Mucosa of stomach (tissue), 1 donor: ENCODE data around the gene CFAP20DC.
"Not testable (repeated sequence)": the region's sequence is repeated elsewhere in the genome, so short reads cannot be mapped to it uniquely, and the experiment has no call there.

Experiments used
- H3K27me3 ChIP-seq: one replicate; pipeline ENCODE4 v1.7.0; 2013; ENCODE audit warnings: mild to moderate bottlenecking, low read length; ENCODE audit not compliant: control insufficient read depth, insufficient read depth
- H3K36me3 ChIP-seq: one replicate; pipeline ENCODE4 v1.7.0; 2013; ENCODE audit warnings: low read length; ENCODE audit not compliant: control insufficient read depth, insufficient read depth
- H3K4me1 ChIP-seq: one replicate; pipeline ENCODE4 v1.7.0; 2013; ENCODE audit warnings: mild to moderate bottlenecking, low read length; ENCODE audit not compliant: control insufficient read depth, insufficient read depth
- H3K4me3 ChIP-seq: one replicate; pipeline ENCODE4 v1.7.0; 2013; ENCODE audit warnings: low read length
- H3K9ac ChIP-seq: one replicate; pipeline ENCODE4 v1.7.0; 2013; ENCODE audit warnings: mild to moderate bottlenecking, low read length, moderate library complexity
- H3K9me3 ChIP-seq: one replicate; pipeline ENCODE4 v1.7.0; 2013; ENCODE audit warnings: mild to moderate bottlenecking, low read length, moderate library complexity; ENCODE audit not compliant: control insufficient read depth
- donor health status: Pancreatic carcinoma.

Gene CFAP20DC

DNA sequence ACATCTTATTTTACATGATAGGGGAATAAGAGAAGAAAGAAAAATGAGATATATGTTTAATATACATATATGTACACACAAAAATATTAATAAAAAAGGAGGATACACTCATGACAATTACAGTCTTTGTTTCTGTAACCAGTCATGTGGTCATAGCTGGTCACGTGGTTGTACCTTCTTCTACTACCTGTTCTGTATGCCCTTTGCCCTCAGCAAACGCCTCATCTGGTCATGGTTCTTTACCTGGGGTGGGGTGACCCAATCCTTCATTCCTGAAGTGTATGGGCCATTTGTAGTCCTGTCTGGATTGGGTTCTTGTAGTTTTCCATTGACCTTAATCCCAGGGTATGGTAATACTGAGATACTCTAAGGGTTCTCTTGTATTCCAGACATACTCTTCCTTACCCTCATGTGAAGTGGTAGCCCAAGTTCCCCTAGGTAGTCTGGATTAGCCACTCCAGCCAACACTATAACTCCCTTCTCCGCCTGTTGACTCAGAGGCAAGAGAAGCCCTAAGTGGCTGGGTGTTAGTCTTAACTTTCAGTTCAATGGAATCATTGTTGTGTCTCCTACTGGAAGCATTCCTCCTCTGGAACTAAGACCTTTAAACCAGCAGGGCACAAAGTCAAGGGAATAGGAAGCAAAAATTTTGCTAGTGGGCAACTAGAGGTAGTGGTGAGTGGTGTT, 336.0 kb downstream of the CFAP20DC start:
- Histone ChIP-seq H3K4me1 (no peaks in the 10 kb centered on the region), H3K9ac (no peak overlapping the region), H3K4me3 (no peak overlapping the region), H3K27me3 (no peaks in the 10 kb centered on the region), H3K9me3 (no peaks in the 10 kb centered on the region), H3K36me3 (no peaks in the 10 kb centered on the region)

DNA sequence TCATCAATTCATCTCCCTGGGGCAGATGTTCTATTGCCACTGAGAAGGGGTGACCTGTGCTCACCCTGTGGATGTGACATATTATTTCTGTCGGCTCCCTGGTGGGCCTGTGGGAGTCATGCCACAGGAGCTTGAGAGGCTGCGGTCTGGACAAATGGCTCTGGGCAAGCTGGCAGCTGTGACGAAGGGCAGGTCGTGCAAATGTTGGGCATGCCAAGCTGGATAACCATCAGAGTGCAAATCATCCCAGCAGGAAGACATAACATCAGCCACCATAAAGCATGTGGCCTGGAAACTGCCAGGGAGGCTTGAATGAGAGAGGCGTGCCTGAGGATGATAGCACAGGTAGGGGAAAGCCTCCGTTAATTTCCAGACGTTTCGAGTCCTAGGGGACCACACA, 338.0 kb downstream of the CFAP20DC start:
- no peaks in the 10 kb centered on the region for H3K9me3 ChIP-seq
- H3K36me3 ChIP-seq, result no peaks in the 10 kb centered on the region
- no peak overlapping the region for H3K4me3 ChIP-seq
- H3K4me1 ChIP-seq, result no peaks in the 10 kb centered on the region
- no peak overlapping the region for H3K9ac ChIP-seq
- H3K27me3 ChIP-seq, result no peaks in the 10 kb centered on the region

DNA sequence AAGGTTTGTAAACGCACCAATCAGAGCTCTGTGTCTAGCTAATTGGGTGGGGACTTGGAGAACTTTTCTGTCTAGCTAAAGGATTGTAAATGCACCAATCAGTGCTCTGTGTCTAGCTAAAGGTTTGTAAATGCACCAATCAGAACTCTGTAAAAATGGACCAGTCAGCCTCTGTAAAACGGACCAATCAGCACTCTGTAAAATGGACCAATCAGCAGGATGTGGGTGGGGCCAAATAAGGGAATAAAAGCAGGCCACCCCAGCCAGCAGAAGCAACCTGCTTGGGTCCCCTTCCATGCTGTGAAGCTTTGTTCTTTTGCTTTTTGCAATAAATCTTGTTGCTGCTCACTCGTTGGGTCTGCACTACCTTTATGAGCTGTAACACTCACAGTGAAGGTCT, 340.8 kb downstream of the CFAP20DC start:
- H3K4me1 ChIP-seq, H3K4me3 ChIP-seq, H3K9me3 ChIP-seq, H3K9ac ChIP-seq, H3K27me3 ChIP-seq, H3K36me3 ChIP-seq: not testable (repeated sequence)

DNA sequence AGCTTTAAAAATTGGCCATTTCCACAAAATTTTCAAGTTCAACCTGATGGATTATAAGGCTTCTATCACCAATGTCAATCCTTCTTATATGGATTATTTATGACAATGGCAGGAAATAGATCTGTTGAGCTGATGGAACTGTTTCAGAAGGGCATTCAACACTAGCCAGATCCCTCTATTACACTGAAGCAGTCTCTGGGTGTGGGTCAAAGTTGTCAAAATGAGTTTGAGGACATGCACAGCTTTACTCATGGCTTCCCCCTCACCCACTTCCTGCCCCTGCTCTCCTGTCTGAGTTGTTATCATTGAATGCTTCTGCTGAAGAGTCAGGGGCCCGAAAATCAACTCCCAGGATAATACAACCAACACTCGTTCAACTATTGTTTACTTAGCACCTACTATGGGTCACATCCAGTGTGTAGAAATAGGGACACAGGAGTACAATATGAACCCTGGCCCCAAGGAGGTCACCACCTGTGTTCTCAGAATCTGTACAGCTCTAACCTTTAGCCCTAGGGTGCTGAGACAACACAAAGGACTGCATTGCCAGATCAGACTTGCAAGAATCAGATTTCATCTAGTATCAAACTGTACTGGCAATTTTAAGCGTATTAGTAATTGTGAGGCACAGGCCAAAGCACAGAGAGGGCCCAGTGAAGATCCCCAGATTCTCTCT, 341.6 kb downstream of the CFAP20DC start:
- Histone ChIP-seq H3K27me3 (no peaks in the 10 kb centered on the region), H3K4me1 (peaks cover 4% of the 10 kb centered on the region), H3K9ac (no peak overlapping the region), H3K9me3 (no peaks in the 10 kb centered on the region), H3K36me3 (no peaks in the 10 kb centered on the region), H3K4me3 (no peak overlapping the region)

DNA sequence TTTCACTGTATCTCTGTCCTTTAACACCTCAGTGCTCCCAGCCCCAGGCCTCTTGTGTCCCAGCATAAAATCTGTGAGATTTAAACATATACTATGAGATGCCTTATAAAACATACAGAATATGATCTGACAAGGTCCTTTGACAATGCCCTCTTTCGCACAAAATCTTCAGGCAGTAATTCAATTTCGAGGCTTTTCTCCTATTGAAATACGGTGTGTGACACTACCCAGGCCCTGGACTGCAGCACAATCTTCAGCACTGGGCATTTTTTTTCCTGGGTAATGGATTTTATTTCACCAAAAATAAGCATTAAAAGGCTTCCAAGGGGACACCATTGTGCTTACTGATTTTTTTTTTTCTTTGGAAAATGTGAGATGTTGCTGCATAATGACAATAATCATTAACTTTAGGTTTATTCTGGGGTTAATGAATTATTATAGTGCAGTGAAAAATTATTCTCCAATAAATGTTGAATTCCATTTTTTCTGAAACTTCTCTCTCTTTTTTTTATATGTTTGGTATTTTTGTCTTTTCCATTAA, 342.4 kb downstream of the CFAP20DC start:
- H3K4me3 ChIP-seq, result no peak overlapping the region
- H3K9me3 ChIP-seq, result no peaks in the 10 kb centered on the region
- H3K9ac ChIP-seq, result no peak overlapping the region
- H3K36me3 ChIP-seq, result no peaks in the 10 kb centered on the region
- peaks cover 6% of the 10 kb centered on the region for H3K4me1 ChIP-seq
- H3K27me3 ChIP-seq, result no peaks in the 10 kb centered on the region

DNA sequence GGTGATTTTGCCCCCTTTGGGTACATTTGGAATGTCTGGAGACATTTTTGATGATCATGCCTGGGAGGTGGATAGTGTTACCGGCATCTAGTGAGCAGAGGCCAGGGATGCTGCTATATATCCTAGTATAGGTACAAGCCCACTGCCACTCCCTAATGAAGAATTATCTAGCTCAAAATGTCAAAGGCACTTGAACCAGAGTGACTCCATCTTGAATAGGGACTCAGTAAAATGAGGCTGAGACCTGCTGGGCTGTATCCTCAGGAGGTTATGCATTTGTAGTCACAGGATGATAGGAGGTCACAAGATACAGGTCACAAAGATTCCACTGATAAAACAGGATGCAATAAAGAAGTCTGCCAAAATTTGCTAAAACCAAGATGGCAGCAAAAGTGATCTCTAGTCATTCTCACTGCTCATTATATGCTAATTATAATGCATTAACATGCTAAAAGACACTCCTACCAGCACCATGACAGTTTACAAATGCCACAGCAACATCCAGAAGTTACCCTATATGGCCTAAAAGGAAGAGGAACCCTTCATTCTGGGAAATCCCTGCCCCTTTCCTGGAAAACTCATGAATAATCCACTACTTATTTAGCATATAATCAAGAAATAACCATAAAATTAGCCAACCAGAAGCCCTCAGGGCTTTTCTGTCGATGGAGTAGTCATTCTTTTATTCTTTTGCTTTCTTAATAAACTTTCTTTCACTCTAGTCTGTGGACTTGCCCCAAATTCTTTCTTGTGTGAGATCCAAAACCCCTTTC, 343.2 kb downstream of the CFAP20DC start:
- no peak overlapping the region for H3K4me3 ChIP-seq
- H3K27me3 ChIP-seq, result no peaks in the 10 kb centered on the region
- H3K36me3 ChIP-seq, result no peaks in the 10 kb centered on the region
- H3K9me3 ChIP-seq, result no peaks in the 10 kb centered on the region
- no peak overlapping the region for H3K9ac ChIP-seq
- peaks cover 6% of the 10 kb centered on the region for H3K4me1 ChIP-seq

DNA sequence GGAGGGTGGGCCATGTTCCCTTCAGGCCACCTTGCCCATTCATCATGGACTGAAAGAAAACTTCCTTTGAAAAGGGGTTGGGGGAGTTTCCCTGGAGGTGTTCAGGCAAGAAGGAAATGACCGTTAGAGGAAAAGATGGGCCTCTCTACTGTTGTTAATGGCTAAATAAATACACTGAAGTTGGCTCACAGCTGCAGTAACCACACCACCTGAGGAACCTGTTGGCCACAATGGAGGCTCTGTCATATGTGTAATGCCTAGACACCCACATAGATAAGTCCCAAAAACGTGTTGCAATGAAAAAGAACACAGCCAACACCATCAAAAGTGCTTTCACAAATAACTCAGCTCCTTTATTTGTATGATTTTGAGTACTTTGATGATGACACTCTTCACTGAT, 345.1 kb downstream of the CFAP20DC start:
- no peaks in the 10 kb centered on the region for H3K36me3 ChIP-seq
- peaks cover 6% of the 10 kb centered on the region for H3K4me1 ChIP-seq
- no peaks in the 10 kb centered on the region for H3K27me3 ChIP-seq
- no peak overlapping the region for H3K9ac ChIP-seq
- no peak overlapping the region for H3K4me3 ChIP-seq
- no peaks in the 10 kb centered on the region for H3K9me3 ChIP-seq

DNA sequence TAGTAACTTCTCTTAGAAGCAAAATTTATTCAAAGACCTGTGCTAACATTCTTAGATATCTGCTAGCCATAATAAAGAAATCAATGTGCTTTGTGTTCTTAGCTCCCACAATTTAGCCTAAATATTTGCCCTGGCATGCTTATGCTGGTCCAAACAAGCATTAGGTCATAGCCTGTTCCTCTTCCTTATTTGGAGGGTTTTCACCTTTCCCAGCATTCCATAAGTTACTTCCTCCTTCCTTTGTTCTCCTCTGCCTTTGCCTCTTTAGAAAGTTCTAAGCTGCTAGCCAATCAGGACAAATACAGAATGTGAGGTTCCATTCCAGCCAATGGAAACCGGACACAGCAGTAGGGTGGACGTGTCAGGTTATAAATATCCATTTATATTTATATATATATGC, 345.5 kb downstream of the CFAP20DC start:
- H3K9me3 ChIP-seq, H3K27me3 ChIP-seq, H3K4me1 ChIP-seq, H3K9ac ChIP-seq, H3K36me3 ChIP-seq, H3K4me3 ChIP-seq: not testable (repeated sequence)

DNA sequence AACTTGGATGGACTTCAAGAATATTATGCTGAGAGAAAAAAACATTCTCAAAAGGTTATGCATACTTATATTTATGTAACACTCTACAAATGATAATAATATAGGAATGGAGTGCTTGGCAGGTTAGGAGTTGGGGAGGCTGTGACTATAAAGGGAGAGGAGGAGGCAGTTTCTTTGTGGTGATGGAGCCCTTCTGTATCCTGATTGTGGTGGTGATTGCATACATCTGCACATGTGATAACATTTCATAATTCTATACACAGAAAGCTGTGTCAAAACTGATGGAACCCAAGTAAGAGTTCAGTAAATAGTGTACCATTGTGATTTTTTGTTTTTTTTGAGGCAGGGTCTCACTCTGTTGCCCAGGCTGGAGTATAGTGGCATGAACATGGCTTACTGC, 351.6 kb downstream of the CFAP20DC start:
- Histone ChIP-seq H3K36me3 (no peaks in the 10 kb centered on the region), H3K4me1 (peaks cover 37% of the 10 kb centered on the region), H3K9me3 (no peaks in the 10 kb centered on the region)

DNA sequence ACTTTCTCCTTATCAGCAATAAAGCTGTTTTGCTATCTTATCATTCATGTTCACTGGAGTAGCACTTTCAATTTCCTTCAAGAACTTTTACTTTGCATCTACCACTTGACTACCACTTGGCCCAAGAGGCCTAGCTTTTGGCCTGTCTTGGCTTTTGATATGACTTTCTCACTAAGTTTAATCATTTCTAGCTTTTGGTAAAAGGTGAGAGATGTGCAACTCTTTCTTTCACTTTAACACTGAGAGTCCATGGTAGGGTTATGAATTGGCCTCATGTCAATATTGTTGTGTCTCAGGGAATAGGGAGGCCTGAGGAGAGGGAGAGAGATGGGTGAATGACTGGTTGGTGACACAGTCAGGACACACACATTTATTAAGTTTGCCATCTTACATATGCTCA, 352.3 kb downstream of the CFAP20DC start:
- H3K4me3 ChIP-seq, result no peak overlapping the region
- no peaks in the 10 kb centered on the region for H3K9me3 ChIP-seq
- peaks cover 35% of the 10 kb centered on the region for H3K4me1 ChIP-seq
- no peaks in the 10 kb centered on the region for H3K27me3 ChIP-seq
- H3K36me3 ChIP-seq, result no peaks in the 10 kb centered on the region
- H3K9ac ChIP-seq, result no peak overlapping the region

More for the DNA sequence above, 351.6 kb downstream of the CFAP20DC start:
- H3K27me3 ChIP-seq, result no peaks in the 10 kb centered on the region
- no peak overlapping the region for H3K9ac ChIP-seq
- H3K4me3 ChIP-seq, result no peak overlapping the region

DNA sequence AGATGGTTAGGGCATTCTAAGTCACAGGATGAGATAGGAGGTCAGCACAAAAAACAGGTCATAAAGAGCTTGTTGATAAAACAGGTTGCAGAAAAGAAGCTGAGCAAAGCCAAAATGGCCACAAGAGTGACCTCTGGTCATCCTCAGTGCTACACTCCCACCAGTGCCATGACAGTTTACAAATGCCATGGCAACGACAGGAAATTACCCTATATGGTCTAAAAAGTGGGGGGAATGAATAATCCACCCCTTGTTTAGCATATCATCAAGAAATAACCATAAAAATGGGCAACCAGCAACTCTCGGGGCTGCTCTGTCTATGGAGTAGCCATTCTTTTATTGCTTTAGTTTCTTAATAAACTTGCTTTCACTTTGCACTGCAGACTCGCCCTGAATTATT, 353.0 kb downstream of the CFAP20DC start:
- not testable (repeated sequence) for H3K36me3 ChIP-seq, H3K27me3 ChIP-seq, H3K9ac ChIP-seq, H3K4me3 ChIP-seq, H3K9me3 ChIP-seq
- H3K4me1 ChIP-seq, result peaks cover 35% of the 10 kb centered on the region

DNA sequence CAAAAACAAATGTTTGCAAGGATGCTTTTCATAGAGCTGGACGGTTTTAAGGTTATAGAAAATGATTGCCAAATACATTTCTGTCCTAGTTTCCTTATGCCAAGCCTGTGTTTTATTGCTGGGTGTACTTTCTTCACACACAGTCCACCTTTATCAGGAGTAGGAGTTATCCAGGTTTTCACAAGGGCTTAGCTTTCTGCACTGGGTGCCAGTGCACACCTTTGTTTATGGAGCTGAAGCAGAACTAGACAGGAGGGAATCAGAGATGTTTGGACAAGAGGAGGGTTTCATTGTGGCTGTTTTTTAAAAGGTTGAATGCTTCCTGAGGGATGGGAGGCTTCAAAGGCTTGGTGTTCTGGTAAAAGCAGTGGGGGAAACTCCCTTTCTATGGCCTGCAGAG, 353.7 kb downstream of the CFAP20DC start:
- no peaks in the 10 kb centered on the region for H3K27me3 ChIP-seq
- H3K9ac ChIP-seq, result no peak overlapping the region
- peaks cover 35% of the 10 kb centered on the region for H3K4me1 ChIP-seq
- H3K36me3 ChIP-seq, result no peaks in the 10 kb centered on the region
- no peaks in the 10 kb centered on the region for H3K9me3 ChIP-seq
- no peak overlapping the region for H3K4me3 ChIP-seq
